Mucosa of descending colon (tissue), 3 donors: ENCODE data around the gene PCSK5. TPM values are rescaled to one million over a fixed set of nuclear protein-coding genes. Genes with fewer than 3 reads are reported as not detected.

ENCODE experiments used
- ATAC-seq: fragments of 200-7000 bp; cut with Tn5 transposase; one replicate; pipeline ENCODE4 v1.9.1; 2020; ENCODE audit warnings: mild to moderate bottlenecking, moderate library complexity
- DNase-seq, 3 donors: peaks; one replicate each; pipeline ENCODE4 v3.0.0-alpha.2; 2020
- H3K36me3 ChIP-seq: fragments of 200-600 bp; one replicate; pipeline ENCODE4 v1.8.0; 2021; ENCODE audit warnings: low read depth, mild to moderate bottlenecking
- H3K4me1 ChIP-seq: fragments of 200-600 bp; one replicate; pipeline ENCODE4 v1.8.0; 2021; ENCODE audit warnings: low read depth, mild to moderate bottlenecking
- H3K4me3 ChIP-seq: fragments of 200-600 bp; one replicate; pipeline ENCODE4 v1.8.0; 2021; ENCODE audit warnings: mild to moderate bottlenecking
- H3K9me3 ChIP-seq: fragments of 200-600 bp; one replicate; pipeline ENCODE4 v1.8.0; 2021; ENCODE audit warnings: mild to moderate bottlenecking
- intact Hi-C, 2 donors: fragments of 100-400 bp; cut with DNase I in 1 of 2; cut with micrococcal nuclease in 1 of 2; formaldehyde crosslinking; loops; one replicate each; pipeline versions ENCODE4 v1.11.0 to v1.11.1; 2022; cut with DNase I, micrococcal nuclease
- total RNA-seq, 3 donors: library from RNA; stranded (reverse); fragmentation: NEBNext Ultra II Directional in 2 of 3; extraction: Animal tissue kit (Norgen Biotek cat#: 25700) in 2 of 3; gene quantifications; one replicate each; pipeline versions ENCODE4 v1.2.1 to v1.2.4, GENCODE V29; 2021 to 2023
- TF ChIP-seq, protein P1 (sequence below): fragments of 200-600 bp; IDR thresholded peaks from one replicate; pipeline ENCODE4 v1.8.0; 2022; ENCODE audit warnings: antibody characterized with exemption, mild to moderate bottlenecking
- donor health status: DM: no; HTN: no; CAD: no; lungs with moderate emphysema.
- donor health status: DM: no; HTN: no; CAD: no.
- donor health status: DM: no; HTN: yes; CAD: no.

PCSK5 gene
- total RNA-seq, 3 donors from 2014 or later: 44.3 to 82.0 (median 53.3) TPM

DNA sequence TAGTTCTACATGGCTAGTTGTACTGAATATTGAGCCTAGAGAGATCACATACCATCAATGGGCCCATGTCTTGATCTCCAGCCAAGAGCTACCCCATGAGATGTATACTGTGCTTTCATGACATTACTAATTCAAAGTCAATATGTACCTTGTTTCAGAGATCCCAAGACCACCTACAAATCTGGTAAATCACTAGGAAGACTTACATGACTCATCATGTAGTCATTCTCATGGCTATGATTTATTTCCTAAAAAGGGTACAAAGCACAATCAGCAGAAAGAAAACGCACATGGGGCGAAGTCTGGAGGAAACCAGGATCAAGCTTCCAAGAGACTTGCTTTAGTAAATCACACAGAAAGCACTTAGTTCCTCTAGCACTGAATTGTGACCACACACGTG is 103.0 kb downstream of the PCSK5 start:
- TF ChIP-seq, protein P1, sequence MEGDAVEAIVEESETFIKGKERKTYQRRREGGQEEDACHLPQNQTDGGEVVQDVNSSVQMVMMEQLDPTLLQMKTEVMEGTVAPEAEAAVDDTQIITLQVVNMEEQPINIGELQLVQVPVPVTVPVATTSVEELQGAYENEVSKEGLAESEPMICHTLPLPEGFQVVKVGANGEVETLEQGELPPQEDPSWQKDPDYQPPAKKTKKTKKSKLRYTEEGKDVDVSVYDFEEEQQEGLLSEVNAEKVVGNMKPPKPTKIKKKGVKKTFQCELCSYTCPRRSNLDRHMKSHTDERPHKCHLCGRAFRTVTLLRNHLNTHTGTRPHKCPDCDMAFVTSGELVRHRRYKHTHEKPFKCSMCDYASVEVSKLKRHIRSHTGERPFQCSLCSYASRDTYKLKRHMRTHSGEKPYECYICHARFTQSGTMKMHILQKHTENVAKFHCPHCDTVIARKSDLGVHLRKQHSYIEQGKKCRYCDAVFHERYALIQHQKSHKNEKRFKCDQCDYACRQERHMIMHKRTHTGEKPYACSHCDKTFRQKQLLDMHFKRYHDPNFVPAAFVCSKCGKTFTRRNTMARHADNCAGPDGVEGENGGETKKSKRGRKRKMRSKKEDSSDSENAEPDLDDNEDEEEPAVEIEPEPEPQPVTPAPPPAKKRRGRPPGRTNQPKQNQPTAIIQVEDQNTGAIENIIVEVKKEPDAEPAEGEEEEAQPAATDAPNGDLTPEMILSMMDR: no peak
- H3K4me3 ChIP-seq: no peak overlapping the region
- no peaks in the 10 kb centered on the region for H3K9me3 ChIP-seq
- intact Hi-C loops: no loop called here
- peaks cover 15% of the 10 kb centered on the region for H3K4me1 ChIP-seq
- ATAC-seq: peak; percentile 10
- H3K36me3 ChIP-seq: no peaks in the 10 kb centered on the region
- DNase-seq: no peak

DNA sequence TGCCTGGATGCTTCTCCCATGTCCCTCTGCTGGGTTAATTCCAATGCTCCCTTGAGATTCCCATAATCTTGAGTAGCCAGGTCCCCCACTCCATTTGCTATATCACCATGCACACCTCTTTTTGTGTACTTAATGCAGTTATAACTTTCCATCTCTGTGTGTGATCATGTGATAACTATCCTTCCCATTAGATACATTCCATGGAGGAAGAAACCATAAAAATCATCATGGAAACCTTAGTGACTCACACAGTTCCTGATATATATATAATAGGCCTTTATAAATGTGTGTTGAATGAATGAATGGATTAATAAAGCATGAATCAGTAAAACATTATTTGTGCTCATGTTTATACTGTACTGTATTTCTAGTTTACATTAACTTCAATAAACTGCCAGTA is 104.6 kb downstream of the PCSK5 start:
- ATAC-seq (peak; percentile 12), DNase-seq (no peak)
- no peaks in the 10 kb centered on the region for H3K9me3 ChIP-seq
- H3K36me3 ChIP-seq: no peaks in the 10 kb centered on the region
- intact Hi-C loops: no loop called here
- no peak overlapping the region for H3K4me3 ChIP-seq
- TF ChIP-seq, protein P1: no peak
- peaks cover 15% of the 10 kb centered on the region for H3K4me1 ChIP-seq

DNA sequence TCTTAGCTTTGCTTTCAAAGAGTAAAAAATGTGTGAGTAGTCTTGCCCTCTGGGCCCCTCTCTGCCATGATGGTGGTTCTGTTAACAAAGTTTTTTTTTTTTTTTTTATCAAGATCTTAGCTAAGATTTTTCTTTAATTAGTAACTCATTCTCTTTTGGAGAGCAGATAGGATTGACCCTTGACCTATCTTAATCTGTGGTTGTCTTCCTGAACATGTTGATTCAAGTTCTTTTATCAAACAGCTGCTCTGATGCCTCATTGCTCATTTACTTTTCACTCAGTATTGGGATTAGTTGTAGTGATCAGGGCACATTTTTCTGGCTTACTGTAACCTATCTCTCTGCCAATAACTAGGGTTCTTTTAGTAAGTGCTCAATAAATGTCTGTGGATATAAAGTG is 106.3 kb downstream of the PCSK5 start:
- intact Hi-C loops: no loop called here
- Histone ChIP-seq H3K4me3 (no peak overlapping the region), H3K4me1 (peaks cover 15% of the 10 kb centered on the region), H3K36me3 (no peaks in the 10 kb centered on the region), H3K9me3 (no peaks in the 10 kb centered on the region)
- ATAC-seq (peak; percentile 91), DNase-seq (no peak)
- TF ChIP-seq, protein P1: no peak

DNA sequence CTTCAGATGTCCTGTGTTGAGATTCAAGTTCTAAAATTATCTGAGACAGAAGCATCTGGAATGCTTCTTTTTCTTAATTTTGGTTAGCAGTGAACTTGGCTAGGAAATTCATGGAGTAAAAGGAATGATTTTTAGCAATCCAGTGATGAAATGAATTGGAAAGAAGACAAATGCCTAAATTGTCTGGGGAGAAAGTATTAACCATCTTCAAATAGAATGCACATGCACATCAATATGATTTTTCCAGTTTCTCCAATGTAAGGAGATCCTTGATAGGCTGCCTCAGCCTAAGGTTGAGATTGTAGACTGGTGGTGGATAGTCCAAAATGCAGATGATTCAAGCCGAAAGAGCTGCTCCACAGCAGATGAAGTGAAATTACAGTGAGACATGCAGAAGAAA is 106.7 kb downstream of the PCSK5 start:
- DNase-seq: no peak
- TF ChIP-seq, protein P1: no peak
- no peaks in the 10 kb centered on the region for H3K9me3 ChIP-seq
- peaks cover 15% of the 10 kb centered on the region for H3K4me1 ChIP-seq
- no peak for ATAC-seq
- no peaks in the 10 kb centered on the region for H3K36me3 ChIP-seq
- intact Hi-C loops: no loop called here
- H3K4me3 ChIP-seq: no peak overlapping the region

DNA sequence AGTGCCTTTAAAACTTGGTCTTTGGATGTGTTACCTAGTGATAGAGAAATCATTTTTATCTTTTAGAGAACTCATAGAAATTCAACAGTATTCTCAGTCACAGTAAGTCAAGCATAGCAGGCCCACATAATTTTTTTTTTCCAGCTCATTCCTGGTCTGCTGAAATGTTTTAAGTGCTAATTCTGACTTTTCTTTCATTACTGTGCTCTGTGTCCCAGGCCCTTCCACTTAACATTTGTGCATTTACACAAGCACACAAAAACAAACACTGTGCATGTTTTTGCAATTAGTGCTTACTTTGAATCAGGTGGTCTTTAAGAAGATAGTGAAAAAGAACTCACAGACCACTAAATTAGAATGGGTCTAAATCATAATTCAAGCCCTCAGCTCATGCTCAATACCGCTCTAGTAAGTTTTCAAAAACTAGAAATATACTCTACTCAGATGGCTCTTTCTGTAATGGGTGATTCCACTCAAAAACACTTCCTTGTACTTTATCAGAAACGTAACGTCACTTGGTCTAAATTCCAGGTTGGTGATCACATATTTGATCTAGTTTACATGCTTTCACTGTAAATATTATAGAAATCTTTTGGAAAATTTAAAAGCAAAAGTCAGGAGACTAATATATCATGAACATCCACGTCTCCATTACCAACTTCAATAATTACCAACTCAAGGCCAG is 107.8 kb downstream of the PCSK5 start:
- H3K9me3 ChIP-seq: no peaks in the 10 kb centered on the region
- no peak for DNase-seq
- intact Hi-C loops: no loop called here
- TF ChIP-seq, protein P1: no peak
- ATAC-seq: no peak
- H3K36me3 ChIP-seq: no peaks in the 10 kb centered on the region
- H3K4me1 ChIP-seq: peaks cover 15% of the 10 kb centered on the region
- H3K4me3 ChIP-seq: no peak overlapping the region

DNA sequence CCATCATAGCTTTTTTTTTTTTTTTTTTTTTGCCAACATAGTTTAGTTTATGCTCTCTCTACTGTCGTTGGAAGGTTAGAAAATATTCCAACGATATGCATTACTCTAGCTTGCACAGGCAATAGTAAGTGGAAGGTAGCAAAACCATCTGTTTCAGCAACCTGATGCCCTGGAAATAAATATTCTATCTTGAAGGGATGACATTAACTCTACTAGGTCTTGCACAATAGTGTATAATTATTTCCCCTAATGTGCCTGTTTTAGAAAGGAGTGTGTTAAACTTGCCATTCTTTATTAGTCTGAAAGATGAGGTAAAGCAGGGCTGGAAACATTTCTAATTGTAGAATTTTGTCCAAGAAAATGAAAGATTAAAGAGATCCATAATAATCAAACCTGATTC is 111.0 kb downstream of the PCSK5 start:
- no peak for ATAC-seq
- no peak overlapping the region for H3K4me3 ChIP-seq

More for the DNA sequence above, 111.0 kb downstream of the PCSK5 start:
- TF ChIP-seq, protein P1: no peak
- Histone ChIP-seq H3K9me3 (no peaks in the 10 kb centered on the region), H3K4me1 (peaks cover 15% of the 10 kb centered on the region), H3K36me3 (no peaks in the 10 kb centered on the region)
- intact Hi-C loops: no loop called here
- DNase-seq: no peak
